Subcutaneous adipose tissue (tissue), 4 donors: ENCODE measurements around the gene FAM89B. TPM values are rescaled to one million over a fixed set of nuclear protein-coding genes. Genes with fewer than 3 reads are reported as not detected.

Experiments
- total RNA-seq, 4 donors: library from RNA; depleted of rRNA; stranded (reverse); fragments of >200 nt; gene quantifications; one replicate each; pipeline ENCODE4 v1.1.0, GENCODE V29; 2016
- TF ChIP-seq, protein P1 (sequence below): fragments of 450-650 bp; IDR thresholded peaks from one replicate; pipeline ENCODE4 v1.5.1; 2016; ENCODE audit warnings: low read depth, mild to moderate bottlenecking, control low read depth, antibody characterized with exemption, moderate library complexity

The FAM89B gene
- total RNA-seq, 4 donors from 2014 or later: 15.2 to 48.8 (median 31.0) TPM

DNA sequence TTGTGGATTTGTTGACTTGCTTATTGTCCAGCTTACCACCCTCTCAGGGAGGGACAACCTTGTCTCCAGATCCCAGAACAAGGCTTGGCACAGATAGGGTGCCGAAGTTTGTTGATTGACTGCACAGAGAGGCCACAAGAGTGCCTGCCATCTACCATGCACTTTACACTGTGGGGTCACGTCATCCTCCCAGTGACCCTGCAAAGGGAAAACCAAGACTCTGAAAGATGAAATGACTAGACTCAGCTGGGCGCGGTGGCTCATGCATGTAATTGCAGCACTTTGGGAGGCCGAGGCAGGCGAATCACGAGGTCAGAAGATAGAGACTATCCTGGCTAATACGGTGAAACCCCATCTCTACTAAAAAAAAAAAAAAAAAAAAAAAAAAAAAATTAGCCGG is 9.6 kb upstream of the FAM89B start:
- TF ChIP-seq, protein P1, sequence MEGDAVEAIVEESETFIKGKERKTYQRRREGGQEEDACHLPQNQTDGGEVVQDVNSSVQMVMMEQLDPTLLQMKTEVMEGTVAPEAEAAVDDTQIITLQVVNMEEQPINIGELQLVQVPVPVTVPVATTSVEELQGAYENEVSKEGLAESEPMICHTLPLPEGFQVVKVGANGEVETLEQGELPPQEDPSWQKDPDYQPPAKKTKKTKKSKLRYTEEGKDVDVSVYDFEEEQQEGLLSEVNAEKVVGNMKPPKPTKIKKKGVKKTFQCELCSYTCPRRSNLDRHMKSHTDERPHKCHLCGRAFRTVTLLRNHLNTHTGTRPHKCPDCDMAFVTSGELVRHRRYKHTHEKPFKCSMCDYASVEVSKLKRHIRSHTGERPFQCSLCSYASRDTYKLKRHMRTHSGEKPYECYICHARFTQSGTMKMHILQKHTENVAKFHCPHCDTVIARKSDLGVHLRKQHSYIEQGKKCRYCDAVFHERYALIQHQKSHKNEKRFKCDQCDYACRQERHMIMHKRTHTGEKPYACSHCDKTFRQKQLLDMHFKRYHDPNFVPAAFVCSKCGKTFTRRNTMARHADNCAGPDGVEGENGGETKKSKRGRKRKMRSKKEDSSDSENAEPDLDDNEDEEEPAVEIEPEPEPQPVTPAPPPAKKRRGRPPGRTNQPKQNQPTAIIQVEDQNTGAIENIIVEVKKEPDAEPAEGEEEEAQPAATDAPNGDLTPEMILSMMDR: no peak

DNA sequence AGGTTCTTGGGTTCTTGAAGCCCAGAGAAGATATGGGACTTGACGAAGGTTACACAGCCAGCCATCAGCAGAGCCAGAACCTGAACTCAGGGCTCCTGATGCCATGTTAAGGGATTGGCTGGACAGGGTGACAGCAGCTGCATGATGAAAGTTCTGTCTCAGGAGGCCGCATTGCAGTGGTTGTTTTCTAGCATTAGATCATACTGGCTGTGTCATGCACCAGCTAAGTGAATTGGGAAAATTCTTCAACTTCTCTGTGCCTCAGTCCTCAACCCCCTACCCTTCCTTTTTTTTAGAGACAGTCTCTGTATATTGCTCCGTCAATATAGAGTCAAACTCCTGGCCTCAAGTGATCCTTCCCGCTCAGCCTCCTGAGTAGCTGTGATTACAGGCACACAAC is 8.7 kb upstream of the FAM89B start:
- TF ChIP-seq, protein P1: no peak

DNA sequence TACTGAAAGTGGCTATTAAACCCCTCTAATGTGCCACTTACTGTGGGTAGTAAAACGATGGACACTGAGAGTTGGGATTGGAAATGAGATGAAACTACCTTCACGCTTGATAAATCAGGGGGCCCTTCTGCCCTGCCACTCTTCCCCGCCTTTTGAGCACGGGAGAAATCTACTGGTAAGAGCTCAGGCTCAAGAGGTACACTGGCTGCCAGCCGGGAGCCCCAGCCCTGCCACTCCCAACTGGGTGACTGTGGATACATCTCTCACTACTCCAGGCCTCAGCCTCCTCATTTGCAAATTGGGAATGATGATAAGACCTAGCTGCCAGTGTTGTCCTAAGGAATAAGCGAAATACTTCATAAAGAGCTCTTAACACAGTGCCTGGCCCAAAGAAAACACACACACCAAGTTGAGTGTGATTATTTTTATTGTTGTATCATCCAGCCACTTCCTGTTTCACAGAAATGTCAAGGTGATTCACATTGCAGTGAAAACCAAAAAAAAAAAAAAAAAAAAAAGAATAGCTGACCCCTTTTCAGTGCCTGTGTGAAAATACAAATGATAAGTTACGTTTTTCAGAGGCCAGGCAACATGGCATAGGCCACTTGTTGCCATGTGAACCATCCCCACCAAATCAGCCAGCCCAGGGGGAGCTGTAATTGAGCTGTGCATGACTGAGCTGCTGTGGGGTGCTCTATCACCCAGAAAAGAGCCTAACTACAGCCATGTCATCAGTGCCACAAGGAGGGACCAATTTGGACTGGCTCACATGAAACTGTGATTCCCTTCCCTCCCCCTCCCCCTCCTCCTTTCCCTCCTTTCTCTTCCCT is 6.5 kb upstream of the FAM89B start:
- TF ChIP-seq, protein P1: no peak

DNA sequence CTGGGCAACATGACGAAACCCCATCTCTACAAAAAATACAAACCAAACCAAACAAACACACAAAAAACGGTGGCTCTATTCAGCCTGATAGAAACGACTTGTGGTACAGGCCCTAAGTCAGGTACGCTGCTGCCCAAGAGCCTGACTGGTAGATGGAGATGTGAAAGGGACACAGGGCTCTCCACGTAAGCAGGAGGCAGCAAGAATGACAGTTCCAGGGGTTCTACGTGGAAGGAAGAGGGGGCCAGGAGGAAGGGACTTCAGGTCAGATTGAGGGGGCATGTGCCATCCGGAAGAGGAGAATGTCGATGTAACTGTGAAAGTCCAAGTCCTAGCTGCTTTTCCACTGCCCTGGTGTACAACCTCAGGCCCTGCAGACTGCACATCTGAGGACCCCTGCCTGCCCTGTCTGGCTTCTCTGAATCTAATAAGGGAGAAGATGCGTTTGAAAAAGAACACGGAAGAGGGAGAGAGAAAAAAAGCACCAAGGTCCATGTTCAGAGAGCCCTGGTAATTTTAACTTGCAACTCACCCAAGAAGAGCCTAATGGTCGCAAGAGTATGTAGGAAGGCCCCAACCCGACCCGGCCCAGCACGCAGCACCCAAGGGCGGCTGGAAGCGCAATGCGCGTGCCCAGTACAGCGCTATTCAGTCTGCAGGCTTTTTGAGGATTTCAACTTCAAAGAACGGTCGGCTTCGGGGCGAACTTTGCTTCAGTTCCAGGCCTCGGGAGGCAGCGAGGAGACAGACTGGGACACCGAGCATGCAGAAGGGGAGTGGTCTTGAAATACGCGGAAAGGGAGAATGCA is 3.0 kb upstream of the FAM89B start:
- TF ChIP-seq, protein P1: no peak

DNA sequence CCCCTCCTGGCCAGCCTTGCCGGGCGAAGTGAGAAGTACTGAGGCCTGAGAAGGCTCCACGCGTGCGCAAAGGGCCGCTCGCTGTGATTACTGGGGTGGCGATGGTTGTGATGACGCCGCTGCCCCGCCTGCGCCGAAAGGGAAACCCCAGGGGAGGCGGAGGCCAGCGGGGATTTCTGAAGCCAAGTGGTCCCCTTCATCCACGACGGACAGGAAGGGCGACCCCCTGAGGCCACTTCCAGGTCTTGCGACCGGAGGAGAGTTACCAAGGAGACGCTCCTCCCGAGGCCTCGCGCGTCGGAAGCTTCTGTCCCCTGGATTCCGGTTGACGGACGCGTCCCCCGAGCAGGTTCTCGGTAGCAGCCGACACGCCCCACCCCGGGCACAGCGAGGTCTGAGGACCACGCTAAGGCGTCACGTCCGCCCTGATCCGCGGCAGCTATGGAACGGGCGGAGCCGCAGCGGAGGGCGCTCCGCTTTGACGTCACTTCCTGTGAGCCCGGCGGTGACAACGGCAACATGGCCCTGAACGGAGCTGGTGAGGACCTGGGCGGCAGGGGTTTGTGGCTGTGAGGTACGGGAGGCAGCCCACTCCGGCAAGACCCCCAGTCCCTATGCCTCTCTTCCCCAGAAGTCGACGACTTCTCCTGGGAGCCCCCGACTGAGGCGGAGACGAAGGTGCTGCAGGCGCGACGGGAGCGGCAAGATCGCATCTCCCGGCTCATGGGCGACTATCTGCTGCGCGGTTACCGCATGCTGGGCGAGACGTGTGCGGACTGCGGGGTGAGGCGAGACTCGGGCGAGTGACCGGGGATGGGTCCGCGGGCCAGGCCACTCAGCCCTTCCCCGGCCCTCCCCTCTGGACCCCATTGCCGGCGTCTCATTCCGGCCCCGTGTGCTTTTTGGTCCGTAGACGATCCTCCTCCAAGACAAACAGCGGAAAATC is 2.1 kb upstream of the FAM89B start, which contains the start of gene ZNRD2:
ZNRD2 (plus strand) TSS at position 505 of the 946 bp plus-strand sequence; CDS start at position 520, 15 bp downstream.
- TF ChIP-seq, protein P1: no peak

DNA sequence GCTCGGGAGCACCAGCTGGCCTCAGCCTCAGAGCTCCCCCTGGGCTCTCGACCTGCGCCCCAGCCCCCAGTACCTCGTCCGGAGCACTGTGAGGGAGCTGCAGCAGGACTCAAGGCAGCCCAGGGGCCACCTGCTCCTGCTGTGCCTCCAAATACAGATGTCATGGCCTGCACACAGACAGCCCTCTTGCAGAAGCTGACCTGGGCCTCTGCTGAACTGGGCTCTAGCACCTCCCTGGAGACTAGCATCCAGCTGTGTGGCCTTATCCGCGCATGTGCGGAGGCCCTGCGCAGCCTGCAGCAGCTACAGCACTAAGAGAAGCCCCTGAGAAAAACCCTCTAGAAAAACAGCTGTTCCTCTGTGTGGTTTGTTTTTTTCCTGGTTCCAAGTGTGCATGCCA is 918 bp upstream of the FAM89B start:
- TF ChIP-seq, protein P1: no peak
